ENCODE results near the gene SEPTIN12.

Gene SEPTIN12

DNA sequence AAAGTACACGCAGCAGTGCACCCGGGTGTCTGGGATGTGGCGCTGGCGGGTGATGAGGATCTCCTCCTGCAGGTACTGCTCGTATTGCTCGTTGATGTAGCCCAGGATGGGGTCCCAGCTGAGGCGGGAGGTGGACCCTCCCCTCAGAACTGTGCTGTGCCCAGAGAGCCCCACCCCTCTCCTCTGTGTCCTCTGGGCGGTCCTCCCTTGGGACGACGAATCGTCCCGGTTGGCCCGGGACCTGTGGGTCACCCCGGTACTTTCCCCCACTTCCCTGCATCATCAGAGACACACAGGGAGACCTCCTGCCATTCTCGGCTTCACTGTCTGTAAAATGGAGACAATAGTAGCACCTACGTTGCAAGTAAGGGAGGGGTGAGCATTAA lies 4.2 kb downstream of the SEPTIN12 start:
- DNase-seq (ENCODE audit: low read depth, low spot score): no peak

GRCh38 chr16:4783251-4783950 lies 4.7 kb downstream of the SEPTIN12 start:
- no peak for DNase-seq (ENCODE audit: low read depth, low spot score)

- no peak for DNase-seq (ENCODE audit: low read depth, low spot score)
These were observed 7.9 kb downstream of the SEPTIN12 start for GRCh38 chr16:4780235-4780634.

GRCh38 chr16:4778050-4778392 lies 10.1 kb downstream of the SEPTIN12 start:
- no peak for DNase-seq (ENCODE audit: low read depth, low spot score)

DNA sequence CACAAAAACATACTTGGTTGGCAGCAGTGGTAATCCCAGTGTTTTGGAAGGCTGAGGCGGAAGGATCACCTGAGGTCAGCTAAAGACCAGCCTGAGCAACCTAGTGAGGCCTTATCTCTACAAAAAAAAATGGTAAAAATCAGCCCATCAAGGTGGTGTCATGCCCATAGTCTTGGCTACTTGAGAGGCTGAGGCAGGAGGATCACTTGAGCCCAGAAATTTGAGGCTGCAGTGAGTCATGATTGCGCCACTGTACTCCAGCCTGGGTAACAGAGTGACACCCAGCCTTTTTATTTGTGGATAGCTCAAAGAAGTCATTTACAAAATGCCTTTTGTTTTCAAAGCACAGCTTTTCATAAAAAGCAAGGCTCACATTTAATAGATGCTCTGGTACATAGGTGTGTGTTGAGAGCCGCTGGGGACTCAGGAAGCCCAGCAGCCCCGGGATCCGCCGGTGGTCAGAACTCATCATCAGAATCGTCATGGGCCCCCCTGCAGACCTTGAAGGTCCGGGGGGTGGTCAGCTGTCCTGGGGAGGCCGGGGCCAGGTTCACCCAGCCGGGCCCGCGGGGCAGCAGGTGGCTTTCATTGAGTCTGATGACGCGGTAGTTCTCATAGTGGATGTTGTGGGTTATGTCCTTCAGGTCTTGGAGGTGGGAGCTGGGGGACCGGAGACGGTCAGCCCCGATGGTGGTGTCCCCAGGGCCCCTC lies 10.7 kb downstream of the SEPTIN12 start:
- DNase-seq (ENCODE audit: low read depth, low spot score): no peak

DNA sequence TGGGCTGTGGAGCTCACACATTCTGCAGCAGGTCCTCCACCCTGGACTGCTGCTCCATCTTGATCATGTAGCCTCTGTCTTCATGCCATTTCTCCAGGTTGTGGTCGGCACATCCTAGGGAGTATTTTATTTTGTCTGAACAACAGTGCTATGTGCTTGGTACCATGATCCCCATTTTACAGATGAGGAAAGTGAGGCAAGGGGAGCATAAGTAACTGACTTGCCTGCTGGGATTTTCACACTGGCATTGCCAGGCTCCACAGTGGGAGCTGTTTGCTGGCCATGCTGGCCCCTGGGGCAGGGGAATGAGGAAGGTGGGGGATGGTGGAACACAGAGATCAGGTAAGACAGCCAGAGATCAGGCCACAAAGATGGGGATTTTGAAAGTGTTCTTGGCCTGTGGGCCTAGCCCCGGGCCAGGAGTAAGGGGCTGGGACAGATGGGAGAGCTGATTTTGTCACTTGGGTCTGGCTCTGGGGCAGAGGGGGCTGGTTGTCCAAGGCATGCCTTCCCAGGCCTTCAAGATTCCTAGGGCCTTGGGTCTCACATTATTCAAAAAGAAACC lies 11.9 kb downstream of the SEPTIN12 start:
- no peak for DNase-seq (ENCODE audit: low read depth, low spot score)

DNA sequence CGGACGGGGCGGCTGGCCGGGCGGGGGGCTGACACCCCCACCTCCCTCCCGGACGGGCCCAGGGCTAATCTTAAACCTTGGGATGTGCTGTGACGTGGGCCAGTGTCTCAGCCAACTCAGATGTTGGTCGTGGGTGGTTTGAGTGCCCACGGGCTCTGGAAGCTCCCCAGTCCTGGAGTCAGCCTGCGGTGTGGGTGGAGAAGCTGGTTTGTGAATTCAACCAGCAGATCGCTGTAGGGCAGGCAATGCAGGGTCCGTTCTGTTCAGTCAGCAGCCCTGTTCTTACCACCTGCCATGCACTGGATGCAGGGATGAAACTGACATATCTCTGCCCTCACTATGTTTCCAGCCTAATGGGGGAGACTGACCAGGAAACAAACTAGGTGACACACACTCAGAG lies 13.1 kb downstream of the SEPTIN12 start:
- DNase-seq (ENCODE audit: low read depth, low spot score): no peak

DNA sequence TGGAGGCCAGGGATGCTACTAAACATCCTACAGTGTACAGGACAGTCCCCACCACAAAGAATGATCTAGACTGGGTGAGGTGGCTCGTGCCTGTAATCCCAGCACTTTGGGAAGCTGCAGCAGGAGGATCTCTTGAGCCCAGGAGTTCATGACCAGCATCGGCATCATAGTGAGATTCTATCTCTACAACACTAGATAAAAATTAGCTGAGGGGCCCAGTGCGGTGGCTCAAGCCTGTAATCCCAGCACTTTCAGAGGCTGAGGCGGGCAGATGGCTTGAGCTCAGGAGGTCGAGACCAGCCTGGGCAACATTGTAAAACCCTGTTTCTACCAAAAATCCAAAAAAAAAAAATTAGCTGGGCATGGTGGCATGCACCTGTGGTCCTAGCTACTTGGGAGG lies 15.8 kb downstream of the SEPTIN12 start:
- DNase-seq (ENCODE audit: low read depth, low spot score): no peak

DNA sequence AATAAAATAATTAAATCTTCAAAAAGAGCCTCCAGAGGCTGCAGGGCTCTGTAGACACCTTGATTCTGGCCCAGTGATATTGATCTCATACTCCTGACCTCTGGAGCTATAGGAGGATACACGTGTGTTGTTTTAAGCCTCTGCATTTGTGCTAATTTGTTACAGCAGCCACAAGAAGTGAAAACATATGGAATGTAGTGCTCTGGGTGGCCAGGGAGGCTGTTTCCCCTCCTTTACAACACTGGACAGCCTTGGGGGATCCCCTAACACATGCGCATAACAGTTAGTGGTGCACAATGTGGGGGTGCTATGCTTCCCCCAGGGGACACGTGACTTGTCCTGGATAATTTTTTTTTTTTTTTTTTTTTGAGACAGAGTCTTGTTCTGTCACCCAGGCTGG lies 16.5 kb downstream of the SEPTIN12 start:
- DNase-seq (ENCODE audit: low read depth, low spot score): no peak

DNA sequence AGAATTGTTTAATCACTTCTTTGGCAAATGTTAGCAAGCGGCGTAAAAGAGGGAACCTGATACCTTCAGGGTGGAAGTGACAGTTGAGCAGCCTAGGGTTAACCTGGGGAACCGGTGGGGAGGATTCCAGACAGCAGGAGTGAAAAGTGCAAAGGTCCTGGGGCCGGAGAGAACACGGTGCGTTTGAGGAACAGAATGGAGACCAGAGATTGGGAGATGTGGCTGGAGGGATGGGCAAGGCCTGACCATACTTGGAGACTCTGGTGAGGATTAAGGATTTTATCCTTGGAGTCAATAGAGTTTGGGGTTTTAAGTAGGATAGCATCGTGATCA lies 18.9 kb downstream of the SEPTIN12 start:
- DNase-seq (ENCODE audit: low read depth, low spot score): no peak

- peak; percentile 89 for DNase-seq (ENCODE audit: low read depth, low spot score)
These were observed 19.4 kb downstream of the SEPTIN12 start for GRCh38 chr16:4768549-4769305.

DNA sequence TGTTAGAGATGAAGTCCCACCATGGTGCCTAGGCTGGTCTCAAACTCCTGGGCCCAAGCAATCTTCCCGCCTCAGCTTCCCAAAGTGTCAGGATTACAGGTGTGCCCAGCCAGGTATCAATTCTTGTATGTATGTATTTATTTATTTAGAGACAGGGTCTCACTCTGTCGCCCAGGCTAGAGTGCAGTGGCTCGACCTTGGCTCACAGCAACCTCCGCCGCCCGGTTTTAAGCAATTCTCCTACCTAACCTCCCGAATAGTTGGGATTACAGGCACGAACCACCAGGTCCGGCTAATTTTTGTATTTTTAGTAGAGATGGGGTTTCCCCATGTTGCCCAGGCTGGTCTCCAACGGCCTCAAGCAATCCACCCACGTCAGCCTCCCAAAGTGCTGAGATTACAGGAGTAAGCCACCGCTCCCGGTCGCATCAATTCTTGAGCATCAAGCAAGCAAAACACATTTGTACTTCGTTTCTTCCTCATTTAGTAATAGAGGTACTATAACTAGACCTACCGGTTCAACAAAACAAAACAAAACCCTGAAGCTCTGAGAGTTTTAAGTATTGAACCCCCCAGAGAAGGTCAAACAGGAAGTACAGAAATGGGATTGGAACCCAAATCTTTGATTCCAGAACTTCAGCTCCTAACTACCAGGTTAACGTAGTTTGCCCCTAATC lies 20.1 kb downstream of the SEPTIN12 start:
- DNase-seq (ENCODE audit: low read depth, low spot score): no peak

GRCh38 chr16:4766875-4767628 lies 21.1 kb downstream of the SEPTIN12 start, which contains the start of gene ZNF500:
TSS of gene ZNF500 (minus strand) at chr16:4767162. CDS start at chr16:4765978, 1,184 bp downstream.
- peak; percentile 85 for DNase-seq (ENCODE audit: low read depth, low spot score)

- DNase-seq (ENCODE audit: low read depth, low spot score): no peak
These were observed 22.4 kb downstream of the SEPTIN12 start for GRCh38 chr16:4765511-4766474.

GRCh38 chr16:4763791-4764190 lies 24.4 kb downstream of the SEPTIN12 start:
- no peak for DNase-seq (ENCODE audit: low read depth, low spot score)

DNA sequence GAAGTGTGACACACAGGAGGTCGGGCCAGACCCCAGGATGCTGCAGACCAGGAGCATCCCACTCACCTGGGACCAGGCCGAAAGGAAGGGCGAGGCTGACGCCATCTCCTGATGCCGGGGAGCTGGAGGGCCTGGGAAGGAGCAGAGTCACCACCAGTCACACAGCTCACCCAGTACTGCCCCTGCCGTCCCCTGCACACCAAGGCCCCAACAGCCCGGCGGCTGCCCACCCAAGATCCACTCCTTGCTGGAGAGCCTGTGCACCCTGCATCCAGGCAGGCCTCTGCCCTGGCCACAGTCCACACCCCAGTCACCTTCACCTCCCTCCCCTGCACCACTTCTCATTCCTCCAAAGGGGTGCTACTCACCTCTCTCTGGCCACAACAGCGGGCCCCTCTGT lies 25.9 kb downstream of the SEPTIN12 start:
- no peak for DNase-seq (ENCODE audit: low read depth, low spot score)

- no peak for DNase-seq (ENCODE audit: low read depth, low spot score)
These were observed 27.8 kb downstream of the SEPTIN12 start for GRCh38 chr16:4760221-4760910.

DNA sequence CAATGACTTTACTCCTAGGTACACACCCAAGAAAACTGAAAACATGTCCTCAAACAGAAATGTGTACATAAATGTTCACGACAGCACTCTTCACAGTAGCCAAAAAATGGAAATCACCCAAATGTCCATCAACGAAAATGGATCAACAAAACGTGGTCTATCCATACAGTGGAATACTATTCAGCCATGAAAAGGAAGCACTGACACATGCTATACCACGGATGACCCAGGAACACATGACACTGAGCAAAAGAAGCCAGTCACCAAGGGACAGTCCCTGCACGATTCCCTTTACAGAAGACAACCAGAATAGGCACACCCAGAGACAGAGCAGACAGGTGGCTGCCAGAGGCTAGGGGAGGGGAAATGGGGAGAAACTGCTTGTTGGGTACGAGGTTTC lies 32.5 kb downstream of the SEPTIN12 start:
- DNase-seq (ENCODE audit: low read depth, low spot score): no peak

GRCh38 chr16:4754865-4755264 lies 33.3 kb downstream of the SEPTIN12 start:
- DNase-seq (ENCODE audit: low read depth, low spot score): no peak
